HCT116 (cell line): Measurements from ENCODE around the gene EVC2.

Experiments
- CEBPB ChIP-seq: IDR thresholded peaks from 2 replicates; pipeline ENCODE4 v1.6.1; 2012; ENCODE audit warnings: low read depth
- EZH2 ChIP-seq: fragments of 200-600 bp; sonication (generic); IDR thresholded peaks from 2 replicates; pipeline ENCODE4 v1.6.1; 2017; ENCODE audit warnings: antibody characterized with exemption, mixed run types
- EZH2phosphoT487 ChIP-seq: fragments of 200-600 bp; IDR thresholded peaks from 2 replicates; pipeline ENCODE4 v1.6.1; 2018; ENCODE audit warnings: antibody characterized with exemption, borderline replicate concordance
- JUND ChIP-seq: IDR thresholded peaks from 2 replicates; pipeline ENCODE4 v1.6.1; 2012
- POLR2A ChIP-seq: IDR thresholded peaks from 2 replicates; pipeline ENCODE4 v1.7.0; 2011; ENCODE audit warnings: borderline replicate concordance; ENCODE audit not compliant: insufficient read depth, insufficient read length; ENCODE audit errors: extremely low read depth
- POLR2AphosphoS5 ChIP-seq: IDR thresholded peaks from 2 replicates; pipeline ENCODE4 v1.6.1; 2011; ENCODE audit warnings: mild to moderate bottlenecking, low read depth, low read length, moderate library complexity
- RAD21 ChIP-seq: IDR thresholded peaks from 2 replicates; pipeline ENCODE4 v1.6.1; 2012; ENCODE audit warnings: low read depth, mild to moderate bottlenecking
- TCF7L2 ChIP-seq: IDR thresholded peaks from 2 replicates; pipeline ENCODE4 v1.7.0; 2011; ENCODE audit warnings: borderline replicate concordance, inconsistent platforms; ENCODE audit not compliant: insufficient read depth, insufficient read length; ENCODE audit errors: extremely low read depth
- ZNF274 ChIP-seq: fragments of 200-500 bp; sonication (Bioruptor generic); IDR thresholded peaks from 2 replicates; pipeline ENCODE4 v1.6.1; 2014; ENCODE audit warnings: mild to moderate bottlenecking, low read depth, low read length, inconsistent platforms
- TF ChIP-seq, protein P1 (sequence below), 3 experiments: fragments of 200-600 bp in 1 of 3; sonication (generic) in 1 of 3; IDR thresholded peaks in 2 of 3; conservative IDR thresholded peaks in 1 of 3; 2 replicates each; pipeline ENCODE4 v1.5.1; 2012 to 2017; ENCODE audit warnings: low read depth in 2 of 3, low read length in 2 of 3, antibody characterized with exemption in 1 of 3, borderline replicate concordance in 1 of 3, control low read depth in 1 of 3, mild to moderate bottlenecking in 1 of 3, mixed read lengths in 1 of 3, mixed run types in 1 of 3, moderate library complexity in 1 of 3; ENCODE audit not compliant: insufficient read depth in 1 of 3
- TF ChIP-seq, protein P2 (sequence below): IDR thresholded peaks from 2 replicates; pipeline ENCODE4 v1.6.1; 2012; ENCODE audit warnings: low read depth

- TF ChIP-seq ZNF274 (no peak), POLR2A (no peak), POLR2AphosphoS5 (no peak), JUND (no peak), EZH2phosphoT487 (no peak), RAD21 (no peak), CEBPB (no peak), TCF7L2 (no peak), EZH2 (no peak)
- TF ChIP-seq, protein P1, sequence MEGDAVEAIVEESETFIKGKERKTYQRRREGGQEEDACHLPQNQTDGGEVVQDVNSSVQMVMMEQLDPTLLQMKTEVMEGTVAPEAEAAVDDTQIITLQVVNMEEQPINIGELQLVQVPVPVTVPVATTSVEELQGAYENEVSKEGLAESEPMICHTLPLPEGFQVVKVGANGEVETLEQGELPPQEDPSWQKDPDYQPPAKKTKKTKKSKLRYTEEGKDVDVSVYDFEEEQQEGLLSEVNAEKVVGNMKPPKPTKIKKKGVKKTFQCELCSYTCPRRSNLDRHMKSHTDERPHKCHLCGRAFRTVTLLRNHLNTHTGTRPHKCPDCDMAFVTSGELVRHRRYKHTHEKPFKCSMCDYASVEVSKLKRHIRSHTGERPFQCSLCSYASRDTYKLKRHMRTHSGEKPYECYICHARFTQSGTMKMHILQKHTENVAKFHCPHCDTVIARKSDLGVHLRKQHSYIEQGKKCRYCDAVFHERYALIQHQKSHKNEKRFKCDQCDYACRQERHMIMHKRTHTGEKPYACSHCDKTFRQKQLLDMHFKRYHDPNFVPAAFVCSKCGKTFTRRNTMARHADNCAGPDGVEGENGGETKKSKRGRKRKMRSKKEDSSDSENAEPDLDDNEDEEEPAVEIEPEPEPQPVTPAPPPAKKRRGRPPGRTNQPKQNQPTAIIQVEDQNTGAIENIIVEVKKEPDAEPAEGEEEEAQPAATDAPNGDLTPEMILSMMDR (IDR thresholded peaks at IDR 0.05 in 2 of 3, conservative IDR thresholded peaks at IDR 0.05 in 1 of 3; ENCODE audit: borderline replicate concordance in 1 of 3, insufficient read depth in 1 of 3, low read depth in 2 of 3, low read length in 2 of 3) = no peak
- TF ChIP-seq, protein P2, sequence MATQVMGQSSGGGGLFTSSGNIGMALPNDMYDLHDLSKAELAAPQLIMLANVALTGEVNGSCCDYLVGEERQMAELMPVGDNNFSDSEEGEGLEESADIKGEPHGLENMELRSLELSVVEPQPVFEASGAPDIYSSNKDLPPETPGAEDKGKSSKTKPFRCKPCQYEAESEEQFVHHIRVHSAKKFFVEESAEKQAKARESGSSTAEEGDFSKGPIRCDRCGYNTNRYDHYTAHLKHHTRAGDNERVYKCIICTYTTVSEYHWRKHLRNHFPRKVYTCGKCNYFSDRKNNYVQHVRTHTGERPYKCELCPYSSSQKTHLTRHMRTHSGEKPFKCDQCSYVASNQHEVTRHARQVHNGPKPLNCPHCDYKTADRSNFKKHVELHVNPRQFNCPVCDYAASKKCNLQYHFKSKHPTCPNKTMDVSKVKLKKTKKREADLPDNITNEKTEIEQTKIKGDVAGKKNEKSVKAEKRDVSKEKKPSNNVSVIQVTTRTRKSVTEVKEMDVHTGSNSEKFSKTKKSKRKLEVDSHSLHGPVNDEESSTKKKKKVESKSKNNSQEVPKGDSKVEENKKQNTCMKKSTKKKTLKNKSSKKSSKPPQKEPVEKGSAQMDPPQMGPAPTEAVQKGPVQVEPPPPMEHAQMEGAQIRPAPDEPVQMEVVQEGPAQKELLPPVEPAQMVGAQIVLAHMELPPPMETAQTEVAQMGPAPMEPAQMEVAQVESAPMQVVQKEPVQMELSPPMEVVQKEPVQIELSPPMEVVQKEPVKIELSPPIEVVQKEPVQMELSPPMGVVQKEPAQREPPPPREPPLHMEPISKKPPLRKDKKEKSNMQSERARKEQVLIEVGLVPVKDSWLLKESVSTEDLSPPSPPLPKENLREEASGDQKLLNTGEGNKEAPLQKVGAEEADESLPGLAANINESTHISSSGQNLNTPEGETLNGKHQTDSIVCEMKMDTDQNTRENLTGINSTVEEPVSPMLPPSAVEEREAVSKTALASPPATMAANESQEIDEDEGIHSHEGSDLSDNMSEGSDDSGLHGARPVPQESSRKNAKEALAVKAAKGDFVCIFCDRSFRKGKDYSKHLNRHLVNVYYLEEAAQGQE = no peak
Observed at GRCh38 chr4:5639556-5639955, 68.8 kb downstream of the EVC2 start.
